ENCODE measurements around the gene LMO1. TPM values are rescaled to one million over a fixed set of nuclear protein-coding genes. Genes with fewer than 3 reads are reported as not detected.

Gene LMO1
- total and polyA plus RNA-seq, 9 of the 15 experiments (the other 6 are each of a cell fraction or from before 2014, with no cell fraction given), result not detected

- TF ChIP-seq USF1 (CRISPR knock-in tag; IDR thresholded peaks at IDR 0.05) (0 out of 2 replicates have a peak, but pooled peaks have one; percentile 8), FUS (optimal IDR thresholded peaks at IDR 0.05; ENCODE audit: low read depth, low read length) (no peak), U2AF2 (optimal IDR thresholded peaks at IDR 0.05; ENCODE audit: low read depth, low read length) (no peak), HDAC3 (IDR thresholded peaks at IDR 0.05; ENCODE audit: borderline replicate concordance, partially characterized antibody) (peak; percentile 77), SMAD3 (CRISPR knock-in tag; conservative IDR thresholded peaks at IDR 0.05) (peak; percentile 85), COPS2 (conservative IDR thresholded peaks at IDR 0.05) (no peak), TCF15 (CRISPR knock-in tag; IDR thresholded peaks at IDR 0.05) (no peak), RB1 (IDR thresholded peaks at IDR 0.05; ENCODE audit: low read depth) (no peak), PHB2 (IDR thresholded peaks at IDR 0.05; ENCODE audit: low read depth) (peak; percentile 95), NCOR1 (IDR thresholded peaks at IDR 0.05) (peak; percentile 97), RAD51 (IDR thresholded peaks at IDR 0.05; ENCODE audit: borderline replicate concordance, low read depth) (no peak), ZBTB11 (CRISPR knock-in tag; IDR thresholded peaks at IDR 0.05) (peak in 1 of 3 experiments; percentile 89; a peak in 2 of 6 replicates), NUFIP1 (IDR thresholded peaks at IDR 0.05; ENCODE audit: partially characterized antibody) (no peak), GATA2 (CRISPR knock-in tag; IDR thresholded peaks at IDR 0.05) (peak; percentile 98), BCOR (IDR thresholded peaks at IDR 0.05) (peak; percentile 96), SMARCE1 (IDR thresholded peaks at IDR 0.05) (peak; percentile 95), POLR2A (conservative IDR thresholded peaks at IDR 0.05) (no peak), RERE (CRISPR knock-in tag; IDR thresholded peaks at IDR 0.05; ENCODE audit: borderline replicate concordance) (no peak), ZNF589 (CRISPR knock-in tag; IDR thresholded peaks at IDR 0.05; ENCODE audit: low read depth) (peak; percentile 98)
Measured at GRCh38 chr11:8206251-8207079, 57.2 kb downstream of the LMO1 start (continued).
